GM19099 (cell line): ENCODE data around the gene ERCC6L2.

Source experiments
- POLR2A ChIP-seq: IDR thresholded peaks from 3 replicates; pipeline ENCODE4 v1.6.1; 2011; ENCODE audit warnings: low read depth; ENCODE audit not compliant: insufficient read length; ENCODE audit errors: extremely low read depth

The ERCC6L2 gene

GRCh38 chr9:95970317-95970716, 94.8 kb downstream of the ERCC6L2 start:
- TF ChIP-seq POLR2A = no peak

GRCh38 chr9:95971815-95972214, 96.3 kb downstream of the ERCC6L2 start:
- TF ChIP-seq POLR2A = no peak

GRCh38 chr9:95974389-95974788, 98.9 kb downstream of the ERCC6L2 start:
- TF ChIP-seq POLR2A = no peak

GRCh38 chr9:95977371-95977770, 101.9 kb downstream of the ERCC6L2 start:
- no peak for TF ChIP-seq POLR2A

- TF ChIP-seq POLR2A = no peak
These were observed 102.6 kb downstream of the ERCC6L2 start for GRCh38 chr9:95978106-95978505.

- TF ChIP-seq POLR2A = no peak
These were observed 104.0 kb downstream of the ERCC6L2 start for GRCh38 chr9:95979446-95979845.

GRCh38 chr9:95980262-95981125, 105.0 kb downstream of the ERCC6L2 start:
- no peak for TF ChIP-seq POLR2A

- TF ChIP-seq POLR2A = no peak
These were observed 106.4 kb downstream of the ERCC6L2 start for GRCh38 chr9:95981761-95982390.

GRCh38 chr9:95985440-95986055, 110.1 kb downstream of the ERCC6L2 start:
- no peak for TF ChIP-seq POLR2A

GRCh38 chr9:95989297-95989696, 113.8 kb downstream of the ERCC6L2 start:
- no peak for TF ChIP-seq POLR2A

GRCh38 chr9:95991326-95991725, 115.8 kb downstream of the ERCC6L2 start:
- no peak for TF ChIP-seq POLR2A

GRCh38 chr9:95992536-95992935, 117.0 kb downstream of the ERCC6L2 start:
- TF ChIP-seq POLR2A = no peak

- no peak for TF ChIP-seq POLR2A
These were observed 117.8 kb downstream of the ERCC6L2 start for GRCh38 chr9:95993337-95993736.

GRCh38 chr9:95999390-95999789, 123.9 kb downstream of the ERCC6L2 start:
- TF ChIP-seq POLR2A = no peak

- TF ChIP-seq POLR2A = no peak
These were observed 128.9 kb downstream of the ERCC6L2 start for GRCh38 chr9:96004379-96004778.
